IMR-90 (cell line): ENCODE results near the gene IL12RB2. TPM values are rescaled to one million over a fixed set of nuclear protein-coding genes. Genes with fewer than 3 reads are reported as not detected.

Experiments
- ATAC-seq: fragments of 200-7000 bp; cut with Tn5 transposase; 2 replicates; pipeline ENCODE4 v1.9.1; 2020; ENCODE audit warnings: low read depth, mild to moderate bottlenecking, moderate library complexity
- BruUV-seq: library from RNA; stranded (reverse); fragments of 400-500 nt; replicated peaks from 2 replicates; lab custom pipeline; 2021; lab: Mats Ljungman, UMichigan
- CTCF ChIA-PET: fragments of 300-600 bp; formaldehyde crosslinking; extraction: SDS; loops from one replicate; lab custom pipeline; 2021; ENCODE audit warnings: antibody characterized with exemption; lab: Yijun Ruan, JAX
- POLR2A ChIA-PET: fragments of 300-600 bp; sonication (Branson Sonifier 250); formaldehyde crosslinking; loops from one replicate; lab custom pipeline; 2022; ENCODE audit warnings: antibody characterized with exemption; ENCODE audit not compliant: unreplicated experiment; lab: Charles Lee
- DNase-seq: peaks from one replicate; pipeline ENCODE4 v3.0.0; 2013
- H2AFZ ChIP-seq: replicated peaks from 2 replicates; pipeline ENCODE3; 2013; ENCODE audit warnings: low read length, mild to moderate bottlenecking; ENCODE audit not compliant: poor library complexity
- H2AK5ac ChIP-seq: 2 replicates; pipeline ENCODE4 v1.6.1; 2013; ENCODE audit warnings: low read depth, low read length, inconsistent platforms
- H2AK9ac ChIP-seq: replicated peaks from 2 replicates; pipeline ENCODE3; 2013; ENCODE audit warnings: mild to moderate bottlenecking, low read depth, low read length, moderate library complexity; ENCODE audit not compliant: poor library complexity
- H2BK120ac ChIP-seq: 2 replicates; pipeline ENCODE4 v1.6.1; 2013; ENCODE audit warnings: low read depth, low read length, inconsistent platforms
- H2BK15ac ChIP-seq: 3 replicates; pipeline ENCODE4 v1.6.1; 2013; ENCODE audit warnings: low read depth, low read length, inconsistent platforms
- H2BK20ac ChIP-seq: 2 replicates; pipeline ENCODE4 v1.6.1; 2013; ENCODE audit warnings: low read depth, mild to moderate bottlenecking, inconsistent platforms, low read length, moderate library complexity
- H2BK5ac ChIP-seq: 2 replicates; pipeline ENCODE4 v1.6.1; 2013; ENCODE audit warnings: mild to moderate bottlenecking, low read depth, low read length, inconsistent platforms; ENCODE audit not compliant: poor library complexity, severe bottlenecking
- H3K14ac ChIP-seq: replicated peaks from 2 replicates; pipeline ENCODE4 v1.6.1; 2013; ENCODE audit warnings: low read depth, low read length, inconsistent platforms
- H3K18ac ChIP-seq: 2 replicates; pipeline ENCODE4 v1.6.1; 2013; ENCODE audit warnings: low read depth, low read length, control low read depth
- H3K23ac ChIP-seq: 2 replicates; pipeline ENCODE4 v1.6.1; 2013; ENCODE audit warnings: low read depth, low read length, inconsistent platforms
- H3K27ac ChIP-seq: 2 replicates; pipeline ENCODE4 v1.5.1; 2013; ENCODE audit warnings: mild to moderate bottlenecking, control low read depth, low read length; ENCODE audit not compliant: insufficient read depth
- H3K27me3 ChIP-seq: 2 replicates; pipeline ENCODE4 v1.6.1; 2013; ENCODE audit warnings: low read length; ENCODE audit not compliant: control insufficient read depth, insufficient read depth
- H3K36me3 ChIP-seq: 2 replicates; pipeline ENCODE4 v1.6.1; 2013; ENCODE audit warnings: low read length, mixed read lengths; ENCODE audit not compliant: control insufficient read depth, insufficient read depth
- H3K4ac ChIP-seq: 2 replicates; pipeline ENCODE4 v1.6.1; 2013; ENCODE audit warnings: low read depth, low read length, inconsistent platforms
- H3K4me1 ChIP-seq: 2 replicates; pipeline ENCODE4 v1.6.1; 2013; ENCODE audit warnings: low read length, mixed read lengths; ENCODE audit not compliant: control insufficient read depth, insufficient read depth
- H3K4me2 ChIP-seq: 2 replicates; pipeline ENCODE4 v1.6.1; 2013; ENCODE audit warnings: low read depth, mild to moderate bottlenecking, control low read depth, low read length, moderate library complexity
- H3K4me3 ChIP-seq: 2 replicates; pipeline ENCODE4 v1.5.1; 2013; ENCODE audit warnings: low read depth, mild to moderate bottlenecking, control low read depth, low read length, moderate library complexity; ENCODE audit not compliant: insufficient read depth
- H3K56ac ChIP-seq: 2 replicates; pipeline ENCODE4 v1.6.1; 2013; ENCODE audit warnings: low read length, inconsistent platforms; ENCODE audit not compliant: insufficient read depth; ENCODE audit errors: extremely low read depth
- H3K79me1 ChIP-seq, 2 experiments: 2 replicates each; pipeline ENCODE4 v1.6.1; 2013; ENCODE audit warnings: low read length in 2 of 2, inconsistent platforms in 1 of 2, low read depth in 1 of 2
- H3K9ac ChIP-seq: 2 replicates; pipeline ENCODE4 v1.6.1; 2013; ENCODE audit warnings: low read depth, low read length, control low read depth
- H3K9me1 ChIP-seq: 2 replicates; pipeline ENCODE4 v1.6.1; 2013; ENCODE audit warnings: low read length, inconsistent platforms; ENCODE audit not compliant: insufficient read depth
- H3K9me3 ChIP-seq: 2 replicates; pipeline ENCODE4 v1.6.1; 2013; ENCODE audit warnings: low read length; ENCODE audit not compliant: control insufficient read depth, insufficient read depth
- H4K20me1 ChIP-seq: 2 replicates; pipeline ENCODE4 v1.6.1; 2013; ENCODE audit warnings: low read length, inconsistent platforms; ENCODE audit not compliant: insufficient read depth
- H4K5ac ChIP-seq: 2 replicates; pipeline ENCODE4 v1.6.1; 2013; ENCODE audit warnings: mild to moderate bottlenecking, low read depth, low read length, control low read depth
- H4K8ac ChIP-seq, 2 experiments: 2 replicates each; pipeline ENCODE4 v1.6.1; 2013; ENCODE audit warnings: low read depth in 2 of 2, low read length in 2 of 2, control low read depth in 1 of 2, inconsistent platforms in 1 of 2
- H4K91ac ChIP-seq: 2 replicates; pipeline ENCODE4 v1.6.1; 2013; ENCODE audit warnings: low read depth, low read length, inconsistent platforms; ENCODE audit not compliant: insufficient read depth
- CHD1 ChIP-seq: IDR thresholded peaks from 2 replicates; pipeline ENCODE4 v1.6.1; 2012; ENCODE audit warnings: low read depth, low read length, improper control_type of control experiment
- MAFK ChIP-seq: IDR thresholded peaks from 2 replicates; pipeline ENCODE4 v1.6.1; 2012; ENCODE audit warnings: low read depth, low read length, improper control_type of control experiment
- MXI1 ChIP-seq: IDR thresholded peaks from 2 replicates; pipeline ENCODE4 v1.6.1; 2012; ENCODE audit warnings: low read depth, mild to moderate bottlenecking, low read length, moderate library complexity, borderline replicate concordance
- RAD21 ChIP-seq: IDR thresholded peaks from 2 replicates; pipeline ENCODE4 v1.6.1; 2012; ENCODE audit warnings: low read length, improper control_type of control experiment
- WGBS, 2 experiments: methylation state at CpG; one replicate each; pipeline versions ENCODE4 v1.1.5 to v1.1.7; 2013; ENCODE audit warnings: missing lambda C conversion rate in 2 of 2; ENCODE audit not compliant: insufficient read length in 1 of 2; ENCODE audit errors: extremely low coverage in 2 of 2; 5-methylcytosine and 5-hydroxymethylcytosine counted together
- dilution Hi-C: fragments of 300-500 bp; cut with HindIII; formaldehyde crosslinking; loops from one replicate; pipeline ENCODE4 v1.14.3; 2018; ENCODE audit warnings: low sequenced_read_pairs; ENCODE audit not compliant: unreplicated experiment
- in situ Hi-C: fragments of 300-500 bp; cut with MboI; formaldehyde crosslinking; loops from 3 replicates; pipeline ENCODE4 v1.14.3; 2019; ENCODE audit warnings: low sequenced_read_pairs, inconsistent platforms, mixed read lengths
- intact Hi-C: fragments of 100-400 bp; cut with micrococcal nuclease; formaldehyde crosslinking; loops from 2 replicates; pipeline ENCODE4 v1.10.0; 2022
- polyA plus RNA-seq, 3 experiments: library from polyadenylated mRNA; depleted of rRNA; stranded (reverse); fragments of >200 nt; gene quantifications; 2 replicates each; pipeline ENCODE4 v1.2.3, GENCODE V29; 2012; ENCODE audit warnings: low replicate concordance in 1 of 3
- total RNA-seq: library from RNA; depleted of rRNA; stranded (reverse); fragments of >200 nt; gene quantifications from 2 replicates; pipeline ENCODE4 v1.2.3, GENCODE V29; 2012

IL12RB2 gene
- total and polyA plus RNA-seq, 2 of the 4 experiments (the other 2 are of a cell fraction) = not detected

DNA sequence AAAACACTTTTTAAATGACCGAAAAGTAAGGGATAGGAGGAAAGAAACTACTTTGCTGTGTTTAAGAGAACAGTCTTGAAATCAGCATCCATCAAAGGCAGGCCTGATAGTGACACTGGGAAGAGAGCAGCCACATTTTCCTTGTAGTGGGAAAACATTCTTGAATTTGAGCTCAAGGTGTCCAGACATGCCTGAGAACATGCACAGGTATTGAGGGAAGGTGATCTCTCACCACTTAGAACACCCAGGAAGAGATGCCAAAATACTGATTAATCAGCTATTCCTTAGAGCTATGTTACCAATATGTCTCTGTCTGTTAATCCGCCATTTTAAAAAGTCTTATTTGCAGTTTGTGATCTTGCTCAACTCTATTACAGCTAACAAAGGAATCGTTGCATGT, 25.9 kb downstream of the IL12RB2 start:
- no CpG with 5 or more reads among the region's 3 CpGs for WGBS, 2 experiments
- Histone ChIP-seq H3K4me1 (no peaks in the 10 kb centered on the region; the same call in 1 of the 2 replicates), H2BK20ac (no peak overlapping the region), H3K9me1 (0 out of 2 replicates have a peak, but pooled peaks cover under 1% of the 10 kb centered on the region), H3K9me3 (no peaks in the 10 kb centered on the region), H3K27me3 (peaks cover 1% of the 10 kb centered on the region; the same call in 1 of the 2 replicates), H2BK120ac (no peak overlapping the region), H4K20me1 (no peaks in the 10 kb centered on the region), H3K23ac (no peak overlapping the region), H3K4me3 (no peak overlapping the region), H4K91ac (no peak overlapping the region), H3K18ac (no peak overlapping the region), H3K4me2 (no peak overlapping the region), H2BK15ac (no peak overlapping the region), H2AK5ac (no peak overlapping the region), H2BK5ac (no peak overlapping the region), H3K36me3 (no peaks in the 10 kb centered on the region), H3K14ac (no peak overlapping the region), H4K8ac (no peak overlapping the region), H2AK9ac (no peak overlapping the region), H3K9ac (no peak overlapping the region), H3K27ac (no peak overlapping the region), H3K56ac (no peak overlapping the region), H2AFZ (no peak overlapping the region), H4K5ac (no peak overlapping the region), H3K4ac (no peak overlapping the region), H3K79me1 (no peaks in the 10 kb centered on the region)
- no peak for ATAC-seq
- in situ Hi-C loops = no loop called here
- intact Hi-C loops = no loop called here
- POLR2A ChIA-PET = no interaction called here
- CTCF ChIA-PET = interaction anchor here (1.0 to 1.3 kb wide), 2 partner anchors 12 to 166 kb away, joined by 3 read pairs; no protein-coding TSS in a partner anchor
- DNase-seq = no peak
- BruUV-seq = no TSS peak
- dilution Hi-C loops = no loop called here
- no peak for TF ChIP-seq RAD21
- TF ChIP-seq MAFK = peak; percentile 9; the same call in 1 of the 2 replicates
- no peak for TF ChIP-seq CHD1
- no peak for TF ChIP-seq MXI1
